GM21390 (cell line): Measurements from ENCODE around the gene ART3.
"Not testable (repeated sequence)": the region's sequence is repeated elsewhere in the genome, so short reads cannot be mapped to it uniquely, and the experiment has no call there.

ENCODE experiments used
- ATAC-seq: cut with Tn5 transposase; IDR thresholded peaks from one replicate; pipeline ENCODE4 v1.9.1; 2021; ENCODE audit not compliant: unreplicated experiment

ART3 gene

GRCh38 chr4:76074468-76074867 lies at the start of gene ART3:
ART3 (plus strand) TSS chr4:76074709; CDS start chr4:76075890, 1,181 bp downstream.
- no peak for ATAC-seq

GRCh38 chr4:76028350-76028765 lies 46.2 kb upstream of the ART3 start:
- no peak for ATAC-seq

GRCh38 chr4:76029300-76029699 lies 45.2 kb upstream of the ART3 start:
- no peak for ATAC-seq

- ATAC-seq, result no peak
Observed at GRCh38 chr4:76035141-76035540, 39.4 kb upstream of the ART3 start.

- no peak for ATAC-seq
Observed at GRCh38 chr4:76035799-76036380, 38.6 kb upstream of the ART3 start, which contains the start of gene CXCL11. CXCL11 (minus strand) TSS chr4:76036070; CDS start chr4:76035987, 83 bp downstream.

- ATAC-seq, result no peak
Observed at GRCh38 chr4:76036855-76037254, 37.7 kb upstream of the ART3 start.

GRCh38 chr4:76042241-76042998 lies 32.1 kb upstream of the ART3 start:
- ATAC-seq, result not testable (repeated sequence)

- not testable (repeated sequence) for ATAC-seq
Observed at GRCh38 chr4:76043306-76043705, 31.2 kb upstream of the ART3 start.

- not testable (repeated sequence) for ATAC-seq
Observed at GRCh38 chr4:76044686-76045085, 29.8 kb upstream of the ART3 start.

GRCh38 chr4:76049860-76050416 lies 24.6 kb upstream of the ART3 start:
- not testable (repeated sequence) for ATAC-seq

GRCh38 chr4:76050560-76051050 lies 23.9 kb upstream of the ART3 start:
- ATAC-seq, result not testable (repeated sequence)

GRCh38 chr4:76053730-76054129 lies 20.8 kb upstream of the ART3 start:
- ATAC-seq, result no peak

GRCh38 chr4:76055016-76055415 lies 19.5 kb upstream of the ART3 start:
- peak; percentile 94 for ATAC-seq

- no peak for ATAC-seq
Observed at GRCh38 chr4:76055421-76055820, 19.1 kb upstream of the ART3 start.

GRCh38 chr4:76058302-76058701 lies 16.2 kb upstream of the ART3 start:
- ATAC-seq, result peak; percentile 47

- ATAC-seq, result no peak
Observed at GRCh38 chr4:76058888-76059426, 15.6 kb upstream of the ART3 start.

- no peak for ATAC-seq
Observed at GRCh38 chr4:76059750-76060149, 14.8 kb upstream of the ART3 start.

- ATAC-seq, result no peak
Observed at GRCh38 chr4:76060506-76060905, 14.0 kb upstream of the ART3 start.

- no peak for ATAC-seq
Observed at GRCh38 chr4:76061421-76061820, 13.1 kb upstream of the ART3 start.

- ATAC-seq, result peak; percentile 59
Observed at GRCh38 chr4:76061982-76062381, 12.5 kb upstream of the ART3 start.

GRCh38 chr4:76066546-76066945 lies 8.0 kb upstream of the ART3 start:
- ATAC-seq, result no peak
